NCI-H82 treated with DMSO at 0.1 percent for 48 hours (cell line): ENCODE measurements around the gene REM2.
"Not testable (repeated sequence)": the region's sequence is repeated elsewhere in the genome, so short reads cannot be mapped to it uniquely, and the experiment has no call there.

Source experiments
- DNase-seq: peaks from one replicate; lab custom pipeline; 2025; ENCODE audit not compliant: unreplicated experiment; lab: John Stamatoyannopoulos, UW

REM2 gene

DNA sequence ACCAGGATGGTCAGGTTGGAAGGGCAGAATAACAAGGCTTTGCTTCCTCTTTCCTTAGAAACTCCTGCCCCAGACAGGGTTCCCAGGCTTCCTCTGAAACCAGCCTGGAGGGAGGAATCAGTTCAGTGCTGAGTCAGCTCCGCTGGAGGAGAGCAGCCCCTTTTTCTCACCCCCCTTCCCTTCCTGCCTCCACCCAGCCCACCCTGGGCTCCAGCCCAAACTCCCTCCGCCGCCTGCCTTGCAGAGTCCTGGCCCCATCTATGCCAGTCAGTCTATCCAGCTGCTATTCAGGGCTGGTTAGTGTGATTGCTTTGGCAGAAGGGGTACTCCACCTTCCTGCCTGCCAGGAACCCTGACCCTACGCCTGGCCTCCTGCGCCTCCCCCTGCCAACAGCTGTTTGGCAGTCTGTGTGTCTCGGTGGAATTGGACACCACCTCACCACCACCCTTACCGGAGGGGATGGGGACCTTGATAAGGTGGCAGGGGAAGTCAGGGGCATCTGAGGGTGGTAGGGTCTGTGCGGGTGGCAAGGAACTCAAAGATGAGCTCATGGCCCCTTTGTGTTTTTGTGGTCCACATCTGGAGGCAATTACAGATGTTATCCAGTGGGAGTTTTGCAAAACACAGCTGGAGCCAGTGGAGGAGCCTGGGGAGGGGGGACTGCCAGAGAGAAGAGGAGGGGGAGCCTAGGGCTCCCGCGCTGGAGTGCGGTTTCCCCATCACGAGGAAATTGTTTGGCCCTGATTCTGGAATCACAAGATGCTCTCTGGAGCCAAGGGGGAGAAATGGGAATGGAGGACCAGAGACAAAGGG lies 34.5 kb upstream of the REM2 start:
- DNase-seq: no peak

- no peak for DNase-seq
These were observed 33.7 kb upstream of the REM2 start for GRCh38 chr14:22849212-22849819.

DNA sequence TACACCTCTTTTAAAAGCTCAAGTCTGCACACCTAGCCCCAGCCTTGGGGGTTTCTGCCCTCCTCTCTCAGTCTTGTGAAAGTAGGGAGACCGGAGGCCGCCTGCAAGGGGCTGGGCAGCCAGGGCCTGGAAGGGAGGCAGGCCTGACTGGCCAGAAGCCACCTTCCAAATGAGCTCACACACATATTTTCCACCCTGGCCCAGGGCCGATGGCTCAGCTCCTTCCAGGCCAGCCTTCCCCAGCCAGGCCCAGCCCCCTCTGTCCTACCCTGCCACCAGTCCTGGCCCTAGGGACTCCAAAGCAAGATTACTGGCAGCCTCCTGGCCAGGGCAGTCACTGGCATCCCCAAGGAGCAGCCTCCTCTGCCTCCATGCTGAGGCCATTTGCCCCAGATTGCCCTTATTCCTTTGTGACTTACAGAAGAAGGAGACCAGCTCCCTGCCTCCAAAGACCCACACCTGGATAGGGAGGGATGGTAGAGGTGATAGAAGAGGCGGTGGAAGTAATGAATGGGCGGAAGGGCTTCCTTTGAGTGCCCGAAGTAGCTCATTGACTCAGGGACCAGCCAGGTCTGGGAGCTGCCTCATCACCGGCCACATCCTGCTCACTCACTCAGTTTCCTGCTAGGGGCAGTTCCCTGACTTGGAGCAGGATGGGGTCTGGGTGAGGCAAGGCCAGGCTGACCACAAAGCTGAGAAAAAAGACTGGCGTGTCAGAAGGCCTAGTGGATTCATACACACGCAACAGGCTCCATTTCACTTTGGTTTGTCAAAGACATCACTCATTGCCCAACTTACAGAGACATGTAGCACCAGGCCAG lies 31.9 kb upstream of the REM2 start:
- DNase-seq: no peak

DNA sequence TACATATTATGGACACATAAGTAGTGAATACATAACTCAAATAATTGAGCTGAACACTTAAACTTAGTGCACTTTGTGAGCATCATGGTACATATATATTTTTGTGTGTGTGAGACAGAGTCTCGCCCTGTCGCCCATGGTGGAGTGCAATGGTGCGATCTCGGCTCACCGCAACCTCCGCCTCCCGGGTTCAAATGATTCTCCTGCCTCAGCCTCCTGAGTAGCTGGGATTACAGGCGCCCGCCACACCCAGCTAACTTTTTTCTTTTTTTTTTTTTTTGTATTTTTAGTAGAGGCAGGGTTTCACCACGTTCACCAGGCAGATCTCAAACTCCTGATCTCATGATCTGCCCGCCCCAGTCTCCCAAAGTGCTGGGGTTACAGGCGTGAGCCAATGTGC lies 30.8 kb upstream of the REM2 start:
- not testable (repeated sequence) for DNase-seq

DNA sequence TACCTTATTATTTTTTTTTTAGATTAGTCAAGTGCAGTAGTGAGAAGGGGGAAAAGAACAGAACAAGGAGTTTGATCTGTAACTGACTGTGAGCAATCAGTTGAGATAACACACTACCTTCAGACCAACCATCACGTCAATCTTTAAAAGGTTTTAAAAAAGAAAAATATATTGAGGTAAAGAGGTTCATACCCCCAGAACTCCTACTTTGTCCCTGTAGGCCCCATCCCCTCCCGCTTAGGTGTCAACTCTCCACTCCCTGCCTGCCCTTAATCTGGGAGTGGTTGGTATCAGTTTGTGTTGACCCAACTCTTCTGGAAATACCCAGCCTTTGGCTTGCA lies 30.5 kb upstream of the REM2 start:
- no peak for DNase-seq

GRCh38 chr14:22852940-22853767 lies 29.9 kb upstream of the REM2 start:
- peak; percentile 41 for DNase-seq

GRCh38 chr14:22854296-22854695 lies 28.7 kb upstream of the REM2 start:
- not testable (repeated sequence) for DNase-seq

GRCh38 chr14:22854963-22855724 lies 27.9 kb upstream of the REM2 start:
- no peak for DNase-seq

GRCh38 chr14:22856428-22856827 lies 26.6 kb upstream of the REM2 start:
- no peak for DNase-seq

GRCh38 chr14:22860377-22860776 lies 22.6 kb upstream of the REM2 start:
- DNase-seq: not testable (repeated sequence)

DNA sequence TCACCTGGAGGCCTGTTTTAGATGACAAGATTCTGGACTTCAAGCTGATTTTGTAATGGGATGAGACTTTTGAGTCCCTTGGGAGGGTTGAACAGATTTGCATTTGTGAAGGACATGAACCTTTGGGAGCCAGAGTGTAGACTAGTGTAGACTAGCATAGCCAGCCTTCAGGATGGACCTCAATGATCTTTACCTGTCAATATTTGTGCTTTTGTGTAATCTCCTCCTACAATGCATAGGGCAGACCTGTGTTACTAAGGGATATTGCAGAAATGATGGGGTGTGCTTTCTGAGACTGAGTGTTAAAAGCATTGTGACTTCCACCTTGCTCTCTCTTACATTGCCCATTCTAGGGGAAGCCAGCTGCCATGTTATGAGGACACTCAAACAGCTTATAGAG lies 21.4 kb upstream of the REM2 start:
- DNase-seq: no peak

DNA sequence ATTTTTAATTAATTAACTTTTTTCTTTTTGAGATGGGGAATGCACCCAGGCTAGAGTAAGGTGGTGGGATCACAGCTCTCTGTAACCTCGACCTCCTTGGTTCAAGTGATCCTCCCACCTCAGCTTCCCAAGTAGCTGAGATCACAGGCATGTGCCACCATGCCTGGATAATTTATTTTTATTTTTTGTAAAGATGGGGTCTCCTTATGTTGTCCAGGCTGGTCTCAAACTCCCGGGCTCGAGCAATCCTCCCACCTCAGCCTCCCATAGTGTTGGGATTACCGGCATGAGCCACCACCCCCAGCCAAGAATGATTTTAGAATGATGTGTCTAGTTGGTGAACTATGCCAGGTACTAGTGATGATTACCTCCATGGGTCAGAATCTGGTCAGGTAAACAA lies 18.0 kb upstream of the REM2 start:
- no peak for DNase-seq

- DNase-seq: peak; percentile 1
These were observed 17.3 kb upstream of the REM2 start for GRCh38 chr14:22865424-22866405.

DNA sequence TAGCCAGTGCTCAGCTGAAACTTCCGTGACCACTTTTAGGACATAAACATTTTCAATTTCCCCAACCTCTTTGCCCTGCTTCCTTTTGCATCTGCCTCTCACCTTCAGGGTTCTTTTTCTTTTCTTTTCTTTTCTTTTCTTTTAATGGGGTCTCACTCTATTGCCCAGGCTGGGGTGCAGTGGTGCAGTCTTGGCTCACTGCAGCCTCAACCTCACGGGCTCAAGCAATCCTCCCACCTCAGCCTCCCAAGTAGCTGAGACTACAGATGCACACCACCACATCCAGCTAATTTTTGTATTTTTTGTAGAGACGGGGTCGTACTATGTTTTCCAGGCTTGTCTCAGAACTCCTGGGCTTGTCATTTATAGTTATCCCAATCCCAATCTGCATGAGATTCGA lies 16.1 kb upstream of the REM2 start:
- DNase-seq: no peak

DNA sequence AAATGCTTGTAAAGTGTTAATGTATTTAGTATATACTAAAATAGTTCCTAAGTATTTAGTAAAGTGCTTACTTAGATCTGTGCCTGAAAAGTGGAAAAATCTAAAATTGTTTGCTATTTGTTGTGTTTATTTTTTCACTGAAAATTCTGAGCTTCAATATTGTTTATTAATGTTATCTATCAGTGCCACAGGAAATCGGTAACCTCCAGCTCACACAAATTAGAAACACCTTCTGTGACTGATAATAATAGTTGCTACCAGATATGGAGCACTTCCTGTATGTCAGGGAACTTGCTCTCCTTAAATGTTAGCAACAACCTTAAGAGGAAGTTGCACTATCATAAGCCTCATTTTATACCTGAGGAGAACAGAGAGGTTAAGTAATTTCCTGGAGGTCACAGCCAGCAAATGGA lies 12.2 kb upstream of the REM2 start:
- DNase-seq: no peak

DNA sequence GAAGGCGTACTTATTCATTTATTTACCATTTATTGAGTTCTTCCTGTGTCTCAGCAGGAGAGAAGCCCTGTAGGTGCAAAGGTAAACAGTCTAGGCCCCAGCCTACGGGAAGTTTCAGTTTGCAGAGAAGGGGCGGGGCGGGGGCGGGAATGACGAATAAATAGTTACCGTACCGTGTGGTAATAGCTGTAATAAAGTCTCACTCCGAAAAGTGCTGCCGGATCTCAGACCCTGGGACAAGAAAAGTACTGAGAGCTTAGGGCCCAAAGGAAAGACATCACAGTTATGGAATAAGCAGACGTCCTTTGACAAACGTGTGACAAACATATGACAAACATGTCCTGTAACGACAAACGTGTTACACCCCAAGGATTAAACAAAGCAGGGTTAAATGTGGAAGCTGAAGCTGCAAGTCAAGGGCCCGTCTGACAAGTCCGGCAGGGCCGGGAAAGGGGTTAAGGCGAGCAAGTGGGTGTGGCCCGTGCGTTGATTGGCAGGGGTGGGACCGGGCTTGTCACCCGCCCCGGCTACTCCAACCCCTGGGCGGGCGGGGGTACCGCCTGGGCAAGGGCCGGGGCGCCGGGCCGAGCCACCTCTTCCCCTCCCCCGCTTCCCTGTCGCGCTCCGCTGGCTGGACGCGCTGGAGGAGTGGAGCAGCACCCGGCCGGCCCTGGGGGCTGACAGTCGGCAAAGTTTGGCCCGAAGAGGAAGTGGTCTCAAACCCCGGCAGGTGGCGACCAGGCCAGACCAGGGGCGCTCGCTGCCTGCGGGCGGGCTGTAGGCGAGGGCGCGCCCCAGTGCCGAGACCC lies 11.6 kb upstream of the REM2 start, which contains the start of gene LRP10:
LRP10 (plus strand) TSS at position 517 of the 809 bp plus-strand sequence. CDS start 564 bp downstream, outside the sequence.
- DNase-seq: peak; percentile 64

GRCh38 chr14:22872033-22872832 lies 10.8 kb upstream of the REM2 start:
- peak; percentile 35 for DNase-seq
